OCI-LY1 (cell line): ENCODE results near the gene SOX5.

Experiments used
- H2AFZ ChIP-seq: fragments of 200-600 bp; sonication (generic), shearing (Covaris generic); 2 replicates; pipeline ENCODE4 v1.6.0; 2014; ENCODE audit warnings: antibody characterized with exemption, mild to moderate bottlenecking, low read length
- H3F3A ChIP-seq: fragments of 200-600 bp; sonication (generic), shearing (Covaris generic); 2 replicates; pipeline ENCODE4 v1.6.0; 2014; ENCODE audit warnings: mild to moderate bottlenecking, antibody characterized with exemption, low read length, moderate library complexity; ENCODE audit not compliant: insufficient read depth
- H3K27ac ChIP-seq: fragments of 200-600 bp; sonication (generic); 2 replicates; pipeline ENCODE4 v1.5.1; 2014; ENCODE audit warnings: low read length, mixed run types, mild to moderate bottlenecking, low read depth; ENCODE audit not compliant: poor library complexity, severe bottlenecking
- H3K27me3 ChIP-seq: fragments of 200-600 bp; sonication (generic); 2 replicates; pipeline ENCODE4 v1.6.0; 2014; ENCODE audit warnings: antibody characterized with exemption, mild to moderate bottlenecking, low read length, moderate library complexity; ENCODE audit not compliant: insufficient read depth
- H3K36me3 ChIP-seq: fragments of 200-600 bp; sonication (generic); 2 replicates; pipeline ENCODE4 v1.6.1; 2014; ENCODE audit warnings: mild to moderate bottlenecking, antibody characterized with exemption, low read length, moderate library complexity, mixed read lengths; ENCODE audit not compliant: insufficient read depth
- H3K4me1 ChIP-seq: fragments of 200-600 bp; sonication (generic); 2 replicates; pipeline ENCODE4 v1.5.1; 2014; ENCODE audit warnings: mild to moderate bottlenecking, low read length, moderate library complexity; ENCODE audit not compliant: insufficient read depth, severe bottlenecking
- H3K4me2 ChIP-seq: fragments of 200-600 bp; sonication (generic), shearing (Covaris generic); 2 replicates; pipeline ENCODE4 v1.6.1; 2014; ENCODE audit warnings: low read length
- H3K4me3 ChIP-seq: fragments of 200-600 bp; sonication (generic); 2 replicates; pipeline ENCODE4 v1.5.1; 2014; ENCODE audit warnings: low read length, low read depth, mild to moderate bottlenecking, mixed read lengths; ENCODE audit not compliant: poor library complexity, severe bottlenecking
- H3K79me2 ChIP-seq: fragments of 200-600 bp; shearing (Covaris generic); 2 replicates; pipeline ENCODE4 v1.6.1; 2016; ENCODE audit warnings: mixed run types, low read length, mixed read lengths; ENCODE audit not compliant: insufficient read depth
- H3K9ac ChIP-seq: fragments of 200-600 bp; sonication (generic), shearing (Covaris generic); 2 replicates; pipeline ENCODE4 v1.6.1; 2014; ENCODE audit warnings: mild to moderate bottlenecking, low read length, mixed read lengths
- H3K9me2 ChIP-seq: fragments of 200-600 bp; sonication (generic), shearing (Covaris generic); 2 replicates; pipeline ENCODE4 v1.6.1; 2014; ENCODE audit warnings: low read depth, mild to moderate bottlenecking, low read length, mixed read lengths
- H3K9me3 ChIP-seq: fragments of 200-600 bp; shearing (Covaris generic); 2 replicates; pipeline ENCODE4 v1.6.1; 2014; ENCODE audit warnings: low read length, mixed read lengths
- H4K20me1 ChIP-seq: fragments of 200-600 bp; sonication (generic), shearing (Covaris generic); 2 replicates; pipeline ENCODE4 v1.6.0; 2016; ENCODE audit warnings: mild to moderate bottlenecking, low read length; ENCODE audit not compliant: insufficient read depth
- CTCF ChIP-seq: fragments of 200-600 bp; sonication (generic), shearing (Covaris generic); IDR thresholded peaks from 2 replicates; pipeline ENCODE4 v1.5.1; 2017; ENCODE audit warnings: mild to moderate bottlenecking, antibody characterized with exemption, low read length, moderate library complexity, mixed read lengths
- EZH2 ChIP-seq: fragments of 200-600 bp; sonication (generic), shearing (Covaris generic); IDR thresholded peaks from 2 replicates; pipeline ENCODE4 v1.8.0; 2017; ENCODE audit warnings: borderline replicate concordance, mixed run types, mild to moderate bottlenecking, antibody characterized with exemption, low read length, moderate library complexity, mixed read lengths

The SOX5 gene

GRCh38 chr12:23687947-23688346 is 261.5 kb downstream of the SOX5 start:
- Histone ChIP-seq H3K4me2 (no peak overlapping the region), H4K20me1 (no peaks in the 10 kb centered on the region), H3K9me3 (no peaks in the 10 kb centered on the region), H3F3A (no peaks in the 10 kb centered on the region), H3K79me2 (no peaks in the 10 kb centered on the region), H2AFZ (no peak overlapping the region), H3K4me3 (no peak overlapping the region), H3K36me3 (no peaks in the 10 kb centered on the region), H3K9ac (no peak overlapping the region), H3K4me1 (no peaks in the 10 kb centered on the region), H3K27me3 (no peaks in the 10 kb centered on the region), H3K27ac (no peak overlapping the region), H3K9me2 (no peaks in the 10 kb centered on the region)
- TF ChIP-seq EZH2 (no peak), CTCF (no peak)

- no peaks in the 10 kb centered on the region for H3K4me1 ChIP-seq
Measured at GRCh38 chr12:23686095-23686494, 263.4 kb downstream of the SOX5 start.

DNA sequence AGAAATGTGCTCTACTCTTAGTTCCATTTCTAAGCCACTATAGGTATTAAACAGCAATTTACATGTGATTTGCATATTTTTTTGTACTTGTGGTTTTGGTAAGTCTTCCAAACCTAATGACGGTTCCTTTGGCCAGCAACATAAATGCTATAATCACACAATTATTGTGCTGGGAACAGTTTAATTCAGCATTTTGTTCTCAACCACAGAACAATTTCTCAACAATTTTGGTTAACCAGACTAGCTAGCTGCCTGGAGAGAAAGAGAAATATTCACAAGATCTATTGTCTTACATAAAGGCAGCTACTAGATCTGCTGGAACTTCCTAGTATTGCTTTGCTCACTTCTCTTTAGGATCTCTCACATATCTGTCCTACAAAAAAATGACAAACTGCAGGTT is 265.3 kb downstream of the SOX5 start:
- no peaks in the 10 kb centered on the region for H3K79me2 ChIP-seq
- H2AFZ ChIP-seq: no peak overlapping the region

More at GRCh38 chr12:23686095-23686494, 263.4 kb downstream of the SOX5 start:
- no peak for TF ChIP-seq CTCF
- no peak for TF ChIP-seq EZH2
- H3F3A ChIP-seq: no peaks in the 10 kb centered on the region
- no peaks in the 10 kb centered on the region for H3K36me3 ChIP-seq
- no peak overlapping the region for H3K9ac ChIP-seq
- H3K27me3 ChIP-seq: no peaks in the 10 kb centered on the region
- H3K4me3 ChIP-seq: no peak overlapping the region
- no peaks in the 10 kb centered on the region for H3K79me2 ChIP-seq
- H4K20me1 ChIP-seq: no peaks in the 10 kb centered on the region
- no peak overlapping the region for H2AFZ ChIP-seq
- no peaks in the 10 kb centered on the region for H3K9me2 ChIP-seq
- no peak overlapping the region for H3K4me2 ChIP-seq
- H3K9me3 ChIP-seq: no peaks in the 10 kb centered on the region
- no peak overlapping the region for H3K27ac ChIP-seq

More for the DNA sequence above, 265.3 kb downstream of the SOX5 start:
- no peak for TF ChIP-seq EZH2
- TF ChIP-seq CTCF: no peak
- no peak overlapping the region for H3K9ac ChIP-seq
- no peak overlapping the region for H3K4me2 ChIP-seq
- no peaks in the 10 kb centered on the region for H3K9me2 ChIP-seq
- no peaks in the 10 kb centered on the region for H3F3A ChIP-seq
- H3K36me3 ChIP-seq: no peaks in the 10 kb centered on the region
- no peak overlapping the region for H3K27ac ChIP-seq
- H4K20me1 ChIP-seq: no peaks in the 10 kb centered on the region
- no peak overlapping the region for H3K4me3 ChIP-seq
- H3K4me1 ChIP-seq: no peaks in the 10 kb centered on the region
- H3K27me3 ChIP-seq: no peaks in the 10 kb centered on the region
- no peaks in the 10 kb centered on the region for H3K9me3 ChIP-seq
